Pancreas (tissue), 10 donors: ENCODE data around the gene CCM2L. TPM values are rescaled to one million over a fixed set of nuclear protein-coding genes. Genes with fewer than 3 reads are reported as not detected.

Experiments used
- ATAC-seq, 4 donors: fragments of 200-7000 bp; cut with Tn5 transposase; one replicate each; pipeline versions ENCODE4 v1.8.0 to v1.9.1; 2020; ENCODE audit warnings: mild to moderate bottlenecking in 4 of 4, moderate library complexity in 4 of 4
- DNase-seq, 6 donors: peaks; one replicate each; pipeline ENCODE4 v3.0.0-alpha.2; 2020
- FAIRE-seq: peaks from 2 replicates; lab custom pipeline; 2012; peaks lifted over from hg19 to GRCh38; lab: Jason Lieb, UNC
- H3K27ac ChIP-seq, 4 donors: fragments of 200-600 bp; sonication (generic); 1 replicate in 3 of 4; 2 replicates in 1 of 4; pipeline versions ENCODE4 v1.5.0 to v1.8.0; 2020
- H3K27me3 ChIP-seq, 4 donors: fragments of 200-600 bp; one replicate each; pipeline ENCODE4 v1.8.0; 2021
- H3K36me3 ChIP-seq, 3 donors: fragments of 200-600 bp; sonication (generic) in 1 of 3; one replicate each; pipeline versions ENCODE4 v1.5.0 to v1.8.0; 2020 to 2021
- H3K4me1 ChIP-seq, 3 donors: fragments of 200-600 bp; one replicate each; pipeline ENCODE4 v1.8.0; 2021
- H3K4me3 ChIP-seq, 4 donors: fragments of 200-600 bp; sonication (generic) in 2 of 4; one replicate each; pipeline versions ENCODE4 v1.5.0 to v1.8.0; 2020 to 2021
- H3K9me3 ChIP-seq, 4 donors: fragments of 200-600 bp; one replicate each; pipeline ENCODE4 v1.8.0; 2021
- CTCF ChIP-seq, 4 donors: fragments of 200-600 bp; sonication (generic) in 3 of 4; IDR thresholded peaks; one replicate each; pipeline versions ENCODE4 v1.5.0 to v1.8.0; 2021; ENCODE audit warnings: antibody characterized with exemption in 4 of 4
- WGBS, 2 donors: extraction: QIAGEN DNeasy Blood & Tissue Kit; methylation state at CpG; one replicate each; pipeline ENCODE4 v1.1.7; 2013; 5-methylcytosine and 5-hydroxymethylcytosine counted together
- intact Hi-C, 3 donors: fragments of 100-400 bp; cut with DNase I; formaldehyde crosslinking; loops; one replicate each; pipeline versions ENCODE4 v1.11.1 to v1.14.2; 2022
- polyA plus RNA-seq, 2 donors: library from polyadenylated mRNA; stranded (reverse); fragments of 200-250 nt; gene quantifications; one replicate each; pipeline ENCODE4 v1.2.3, GENCODE V29; 2013
- total RNA-seq, 6 donors: library from RNA; stranded (reverse); fragmentation: NEBNext Ultra II Directional in 4 of 6; extraction: Animal tissue kit (Norgen Biotek cat#: 25700) in 4 of 6; gene quantifications; one replicate each; pipeline versions ENCODE4 v1.2.1 to v1.2.4, GENCODE V29; 2021 to 2023
- donor health status: healthy with polysubstance abuse.
- donor health status: DM: no; HTN: no; CAD: no; lungs with moderate emphysema.
- donor health status: DM: no; HTN: no; CAD: no.
- donor health status: control.
- donor health status: control.
- donor health status: Bipolar disorder and iron deficiency.
- donor health status: DM: yes; HTN: yes; CAD: no.
- donor health status: DM: no; HTN: no; CAD: no.
- donor health status: DM: no; HTN: no; CAD: no.
- donor health status: DM: yes; HTN: yes; CAD: no.

CCM2L gene
- total and polyA plus RNA-seq, 8 donors: 0.31 to 6.7 (median 0.98) TPM

- Histone ChIP-seq H3K4me3 (no peak overlapping the region), H3K36me3 (no peaks in the 10 kb centered on the region), H3K27ac (no peak overlapping the region), H3K27me3 (no peaks in the 10 kb centered on the region), H3K4me1 (no peaks in the 10 kb centered on the region), H3K9me3 (no peaks in the 10 kb centered on the region)
- DNase-seq (no peak), FAIRE-seq (no peak), ATAC-seq (no peak)
- whole genome bisulfite sequencing, 2 donors: 63 to 74% methylated on average over 2 of the region's 2 CpGs
- intact Hi-C loops: no loop called here
- TF ChIP-seq CTCF (IDR thresholded peaks at IDR 0.05): no peak
Observed at GRCh38 chr20:32003325-32003724, 6.9 kb upstream of the CCM2L start.

GRCh38 chr20:32004963-32005362 lies 5.3 kb upstream of the CCM2L start:
- Histone ChIP-seq H3K27me3 (no peaks in the 10 kb centered on the region), H3K27ac (no peak overlapping the region), H3K4me1 (no peaks in the 10 kb centered on the region), H3K4me3 (no peak overlapping the region), H3K9me3 (no peaks in the 10 kb centered on the region), H3K36me3 (no peaks in the 10 kb centered on the region)
- no peak for TF ChIP-seq CTCF (IDR thresholded peaks at IDR 0.05)
- ATAC-seq (no peak), DNase-seq (no peak), FAIRE-seq (no peak)
- intact Hi-C loops: no loop called here

- no peak overlapping the region for H3K4me3 ChIP-seq
- no peak overlapping the region for H3K27ac ChIP-seq
- ATAC-seq (no peak), FAIRE-seq (no peak), DNase-seq (no peak)
- H3K36me3 ChIP-seq: no peaks in the 10 kb centered on the region
- intact Hi-C loops: no loop called here
- no peaks in the 10 kb centered on the region for H3K27me3 ChIP-seq
- H3K9me3 ChIP-seq: no peaks in the 10 kb centered on the region
- 80 to 89% methylated on average over 5 of the region's 5 CpGs for WGBS, 2 donors
- no peaks in the 10 kb centered on the region for H3K4me1 ChIP-seq
- TF ChIP-seq CTCF (IDR thresholded peaks at IDR 0.05): no peak
Observed at GRCh38 chr20:32006053-32006452, 4.2 kb upstream of the CCM2L start.

GRCh38 chr20:32006841-32007786 lies 3.1 kb upstream of the CCM2L start:
- H3K9me3 ChIP-seq: no peaks in the 10 kb centered on the region
- no peak overlapping the region for H3K4me3 ChIP-seq
- DNase-seq: no peak
- no peak for TF ChIP-seq CTCF (IDR thresholded peaks at IDR 0.05)
- ATAC-seq: no peak
- WGBS, 2 donors: 32 to 38% methylated on average over 8 of the region's 8 CpGs
- H3K27me3 ChIP-seq: peaks cover 0 to 3% (median 0%) of the 10 kb centered on the region in 4 donors
- no peaks in the 10 kb centered on the region for H3K36me3 ChIP-seq
- no peak overlapping the region for H3K27ac ChIP-seq
- H3K4me1 ChIP-seq: no peaks in the 10 kb centered on the region
- intact Hi-C loops: no loop called here
- no peak for FAIRE-seq
